ELR (cell line): ENCODE results near the gene RAMACL.
A peak's percentile ranks its signal among the peaks of the same experiment; 100 is the strongest.
"Not testable (repeated sequence)": the region's sequence is repeated elsewhere in the genome, so short reads cannot be mapped to it uniquely, and the experiment has no call there.

ENCODE experiments used
- DNase-seq: peaks from one replicate; pipeline ENCODE4 v3.0.0-alpha.2; 2015; ENCODE audit warnings: low read depth

The RAMACL gene

GRCh38 chr6:166554316-166554715 lies 32.2 kb downstream of the RAMACL start:
- no peak for DNase-seq

- peak; percentile 76 for DNase-seq
These were observed 32.8 kb downstream of the RAMACL start for GRCh38 chr6:166553563-166554271.

DNA sequence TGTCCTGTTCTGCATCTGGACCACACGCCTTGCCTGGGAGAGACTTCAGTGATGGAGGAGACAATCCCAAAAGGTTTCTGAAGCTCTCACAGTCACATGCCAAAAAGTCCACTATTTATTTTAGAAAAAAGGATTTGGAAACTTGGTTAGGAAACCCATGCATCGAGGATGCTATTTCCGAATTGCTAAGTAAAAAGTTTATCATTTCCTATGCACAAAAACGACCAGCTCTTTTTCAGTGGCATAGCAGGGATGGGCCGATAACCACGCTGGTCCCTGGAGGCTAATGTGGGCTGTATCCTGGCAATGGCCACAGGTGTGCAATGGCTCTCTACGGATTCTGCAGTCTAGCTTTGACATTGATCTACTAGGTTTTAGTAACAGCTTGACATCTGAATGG lies 33.9 kb downstream of the RAMACL start:
- DNase-seq = no peak

DNA sequence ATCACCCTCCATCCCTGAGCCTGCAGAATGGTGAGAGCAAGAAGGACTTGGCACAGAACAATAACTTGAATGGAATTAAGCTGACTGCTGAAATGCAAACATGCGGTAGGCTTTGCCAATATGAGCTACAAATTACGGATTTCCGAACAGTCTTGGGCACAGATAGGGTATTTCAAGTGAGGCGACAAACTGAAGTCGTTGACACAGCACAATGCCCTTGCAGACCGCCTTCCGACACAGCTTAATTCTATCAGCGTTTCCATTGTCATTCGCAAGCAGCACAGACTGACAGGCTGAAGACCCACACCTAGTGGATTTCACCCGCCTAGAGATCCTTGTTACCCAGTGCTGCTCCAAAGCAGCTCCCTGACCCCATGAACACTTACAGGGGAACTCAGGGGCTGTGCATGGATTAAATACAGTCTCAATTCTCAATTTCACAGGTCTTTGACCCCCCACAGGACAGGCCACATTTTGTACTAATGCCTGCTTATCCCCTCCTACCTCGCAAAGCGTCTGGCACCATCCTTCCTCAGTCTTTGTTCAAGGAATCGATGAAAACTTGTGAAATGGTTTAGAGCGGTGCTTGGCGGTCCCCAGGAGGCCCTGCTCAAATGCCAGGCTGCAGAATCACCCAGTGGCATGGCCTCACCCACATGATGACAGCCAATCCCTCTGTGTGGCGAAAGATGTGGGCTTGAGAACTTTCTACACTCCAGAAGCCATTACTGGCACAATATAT lies 34.6 kb downstream of the RAMACL start:
- no peak for DNase-seq

DNA sequence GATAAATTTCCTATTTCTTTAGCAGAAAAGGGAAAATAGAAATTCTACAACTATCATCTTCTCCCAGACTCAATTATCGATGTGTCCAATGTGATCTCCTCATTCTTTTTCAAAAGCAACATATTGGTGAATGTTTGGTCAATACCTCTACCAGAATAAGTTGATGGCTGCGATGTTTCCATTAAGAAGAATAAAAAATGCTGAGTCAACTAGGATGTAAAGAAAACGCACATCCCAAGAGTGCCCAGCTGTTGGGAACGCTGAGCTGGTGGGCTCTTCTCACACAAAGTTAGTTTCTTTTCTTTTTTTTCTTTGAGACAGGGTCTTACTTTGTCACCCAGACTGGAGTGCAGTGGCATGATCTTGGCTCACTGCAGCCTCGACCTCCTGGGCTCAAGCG lies 39.8 kb downstream of the RAMACL start:
- DNase-seq = no peak

- no peak for DNase-seq
These were observed 41.1 kb downstream of the RAMACL start for GRCh38 chr6:166545156-166546034.

- no peak for DNase-seq
These were observed 42.2 kb downstream of the RAMACL start for GRCh38 chr6:166544296-166544605.

- DNase-seq = no peak
These were observed 42.7 kb downstream of the RAMACL start for GRCh38 chr6:166543603-166544295.

DNA sequence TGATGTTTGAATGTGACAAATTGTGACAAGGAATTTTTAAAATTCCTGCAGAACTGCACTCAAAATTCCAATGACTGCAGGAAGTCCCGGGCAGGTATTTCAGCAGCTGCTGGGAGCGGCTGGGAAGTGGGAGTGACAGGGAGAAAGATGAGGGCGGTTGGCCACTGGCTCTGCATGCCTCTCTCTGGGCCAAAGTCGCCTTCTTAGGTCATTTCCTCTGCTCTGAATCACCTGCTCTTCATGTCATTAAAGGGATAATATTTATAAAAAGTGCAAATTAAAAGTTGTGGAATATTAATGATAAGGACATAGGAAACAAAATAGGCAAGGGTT lies 43.9 kb downstream of the RAMACL start:
- no peak for DNase-seq

DNA sequence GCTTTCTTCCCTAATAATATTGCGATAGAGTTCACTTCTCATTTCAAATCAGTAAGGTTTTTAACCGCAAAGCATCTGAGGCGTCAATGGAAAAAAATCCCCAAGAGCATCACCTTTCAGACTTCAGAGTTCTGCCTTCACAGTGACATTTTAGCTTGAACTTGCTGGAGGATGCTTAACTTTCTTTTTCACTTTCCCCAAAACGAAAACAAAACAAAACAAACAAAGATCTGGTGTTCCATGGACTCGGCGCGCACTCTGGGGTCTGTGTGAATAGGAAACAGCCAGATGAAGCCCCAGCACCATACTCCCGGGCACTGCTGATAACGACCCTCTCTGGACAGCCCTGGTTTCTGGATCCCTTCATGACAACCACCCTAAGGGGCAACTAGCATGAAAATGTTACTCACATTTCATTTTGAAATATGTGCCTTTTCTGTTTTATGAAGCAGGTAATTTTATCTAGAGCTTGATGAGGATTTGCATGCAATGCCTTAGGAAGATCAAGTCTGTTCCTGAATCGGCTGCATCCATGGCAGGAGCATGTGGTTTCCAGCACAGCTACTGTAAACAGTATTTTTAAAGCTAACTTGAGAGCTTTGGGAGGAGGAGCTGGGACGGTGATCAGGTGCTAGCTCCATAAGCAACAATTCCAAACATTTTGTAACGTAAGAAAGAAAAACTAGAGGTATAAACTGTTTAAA lies 44.5 kb downstream of the RAMACL start:
- DNase-seq = no peak

GRCh38 chr6:166541366-166541765 lies 45.1 kb downstream of the RAMACL start:
- no peak for DNase-seq

GRCh38 chr6:166540631-166541331 lies 45.7 kb downstream of the RAMACL start:
- no peak for DNase-seq

GRCh38 chr6:166539543-166539942 lies 46.9 kb downstream of the RAMACL start:
- DNase-seq = no peak

DNA sequence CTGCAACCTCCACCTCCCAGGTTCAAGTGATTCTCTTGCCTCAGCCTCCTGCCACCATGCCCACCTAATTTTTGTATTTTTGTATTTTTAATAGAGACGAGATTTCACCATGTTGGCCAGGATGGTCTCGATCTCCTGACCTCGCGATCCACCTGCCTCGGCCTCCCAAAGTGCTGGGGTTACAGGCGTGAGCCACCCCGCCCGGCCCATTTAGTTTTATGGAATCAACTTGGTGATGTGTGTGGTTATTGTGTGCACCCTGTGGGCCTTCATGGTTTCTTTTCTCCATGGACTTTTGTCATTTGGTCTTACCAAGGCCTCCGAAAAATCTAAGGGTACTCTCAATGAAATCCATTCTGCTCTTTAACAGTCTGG lies 47.5 kb downstream of the RAMACL start:
- DNase-seq = not testable (repeated sequence)

DNA sequence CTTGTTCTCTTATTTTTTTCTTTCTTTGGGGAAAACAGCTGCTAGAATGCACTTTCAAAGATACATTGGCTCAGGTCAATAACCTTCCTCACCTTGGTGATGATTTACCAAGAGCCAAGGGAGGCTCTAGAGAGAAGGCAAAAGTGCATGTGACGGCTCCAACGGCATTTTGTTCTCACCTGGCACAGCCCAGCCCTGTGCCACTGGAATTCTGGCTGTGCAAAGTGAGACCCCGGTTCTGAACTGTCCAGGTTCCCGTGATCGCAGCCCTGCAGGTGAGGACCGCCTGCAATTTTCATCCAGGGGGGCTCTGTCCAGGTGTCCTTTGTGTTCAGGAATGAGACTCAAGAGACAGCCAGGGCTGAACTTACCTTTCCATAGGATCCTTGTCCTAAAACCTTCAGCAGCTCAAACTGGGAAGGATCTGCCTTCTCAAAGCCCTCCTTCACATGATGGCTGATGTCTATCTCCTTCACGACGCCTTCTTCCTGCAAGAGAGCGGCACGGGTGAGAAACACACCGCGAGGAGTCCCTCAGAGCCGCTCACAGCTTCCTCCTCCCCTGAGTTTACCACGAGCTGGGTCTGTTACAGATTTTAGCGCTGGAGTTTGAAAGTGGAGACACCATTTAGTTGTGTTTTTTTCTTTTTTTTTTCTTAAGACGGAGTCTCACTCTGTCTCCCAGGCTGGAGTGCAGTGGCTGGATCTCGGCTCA lies 48.0 kb downstream of the RAMACL start:
- DNase-seq = no peak

DNA sequence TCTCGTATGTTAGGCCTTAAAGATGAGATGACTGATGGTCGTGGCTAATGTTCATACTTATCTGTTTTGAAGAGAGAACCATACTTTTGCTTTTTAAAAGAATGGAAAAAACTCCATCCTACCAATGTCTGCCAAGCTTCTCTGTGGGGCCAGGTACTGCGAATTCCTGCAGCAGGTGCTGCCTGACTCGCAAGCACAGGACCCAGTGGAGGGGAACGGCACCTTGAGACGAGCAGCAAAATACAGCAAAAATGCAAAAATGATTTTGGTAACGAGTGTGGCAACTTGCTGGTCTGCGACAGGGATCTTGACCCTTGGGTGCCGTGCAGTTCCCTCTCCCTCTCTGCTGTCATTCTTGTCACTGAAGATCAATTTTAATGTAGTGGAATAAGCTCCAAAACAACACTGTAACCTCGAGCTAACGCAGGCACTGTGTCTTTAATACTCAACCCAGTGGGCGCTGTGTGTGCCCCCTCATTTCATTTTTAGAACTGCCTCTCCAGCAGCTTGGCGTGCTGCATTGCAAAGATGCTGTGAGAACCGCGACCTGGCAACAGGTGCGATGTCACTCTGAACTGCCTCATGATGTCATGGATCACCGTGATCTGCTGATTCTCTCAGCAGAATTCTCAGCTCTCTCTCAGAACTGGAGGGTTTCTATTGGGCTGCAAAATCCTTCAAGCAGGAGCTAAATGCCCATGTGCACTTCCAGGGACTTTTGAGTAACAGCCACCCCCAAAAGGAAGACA lies 51.6 kb downstream of the RAMACL start:
- DNase-seq = no peak

- no peak for DNase-seq
These were observed 53.2 kb downstream of the RAMACL start for GRCh38 chr6:166533205-166533824.
